Ecto neural progenitor cell (in vitro differentiated cells): Measurements from ENCODE around the gene DIDO1.

Experiments
- DNase-seq: peaks from one replicate; pipeline ENCODE4 v3.0.0-alpha.2; 2018; ENCODE audit warnings: low spot score

Gene DIDO1

DNA sequence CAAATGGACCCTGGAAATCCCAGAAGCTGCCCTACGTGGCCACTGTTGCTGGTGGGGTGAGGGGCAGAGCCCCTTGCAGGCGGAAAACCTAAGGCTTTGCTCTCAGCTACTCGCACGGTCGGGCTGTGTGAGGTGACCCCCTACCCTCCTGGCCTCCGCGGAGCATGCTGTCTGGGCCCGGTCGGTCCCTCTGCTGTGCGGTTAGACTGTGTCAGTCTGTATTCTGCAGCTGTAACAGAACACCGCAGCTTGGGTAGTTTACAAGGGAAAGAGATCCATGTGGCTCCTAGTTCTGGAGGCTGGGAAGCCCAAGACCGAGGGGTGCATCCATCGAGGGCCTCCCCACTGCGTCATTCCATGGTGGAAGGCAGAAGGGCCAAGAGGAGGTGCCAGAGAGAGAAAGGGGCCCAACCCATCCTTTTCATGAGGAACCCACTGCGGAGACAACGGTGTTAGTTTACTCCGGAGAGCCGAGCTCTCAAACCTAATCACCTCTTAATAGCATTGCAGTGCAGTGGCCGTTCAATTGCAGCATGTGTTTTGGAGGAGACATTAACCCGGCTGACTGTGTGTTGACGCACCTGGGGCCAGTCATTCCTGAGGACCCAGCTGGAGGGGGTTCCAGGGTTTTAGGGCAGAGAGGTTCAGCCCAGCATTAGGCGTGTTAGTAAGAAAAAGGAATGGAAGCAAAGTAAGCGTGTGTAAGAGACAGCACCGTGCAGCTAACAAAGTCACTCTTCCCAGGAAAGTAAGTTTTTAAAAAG is 91.2 kb downstream of the DIDO1 start:
- DNase-seq = peak; percentile 48

DNA sequence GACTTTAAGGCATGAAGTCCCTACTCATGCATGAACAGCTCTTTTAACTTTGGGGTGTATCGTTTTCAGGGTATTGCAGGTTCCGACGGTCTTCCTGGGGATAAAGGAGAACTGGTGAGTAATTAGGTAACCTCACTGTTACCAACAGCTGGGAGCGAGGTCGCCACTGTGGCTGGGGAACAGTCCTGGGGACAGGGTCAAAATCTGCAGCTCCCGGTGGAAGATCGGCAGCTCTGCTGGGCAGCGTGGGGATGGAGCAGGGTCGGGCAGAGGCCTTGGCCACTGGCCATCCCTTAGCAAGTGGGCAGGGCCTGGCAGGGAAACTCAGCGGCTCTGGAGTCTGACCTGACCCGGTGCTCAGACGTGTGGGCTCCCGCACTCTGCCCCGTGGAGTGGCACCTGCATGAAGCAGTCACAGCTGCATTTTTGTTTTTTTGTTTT is 93.3 kb downstream of the DIDO1 start:
- DNase-seq = no peak

DNA sequence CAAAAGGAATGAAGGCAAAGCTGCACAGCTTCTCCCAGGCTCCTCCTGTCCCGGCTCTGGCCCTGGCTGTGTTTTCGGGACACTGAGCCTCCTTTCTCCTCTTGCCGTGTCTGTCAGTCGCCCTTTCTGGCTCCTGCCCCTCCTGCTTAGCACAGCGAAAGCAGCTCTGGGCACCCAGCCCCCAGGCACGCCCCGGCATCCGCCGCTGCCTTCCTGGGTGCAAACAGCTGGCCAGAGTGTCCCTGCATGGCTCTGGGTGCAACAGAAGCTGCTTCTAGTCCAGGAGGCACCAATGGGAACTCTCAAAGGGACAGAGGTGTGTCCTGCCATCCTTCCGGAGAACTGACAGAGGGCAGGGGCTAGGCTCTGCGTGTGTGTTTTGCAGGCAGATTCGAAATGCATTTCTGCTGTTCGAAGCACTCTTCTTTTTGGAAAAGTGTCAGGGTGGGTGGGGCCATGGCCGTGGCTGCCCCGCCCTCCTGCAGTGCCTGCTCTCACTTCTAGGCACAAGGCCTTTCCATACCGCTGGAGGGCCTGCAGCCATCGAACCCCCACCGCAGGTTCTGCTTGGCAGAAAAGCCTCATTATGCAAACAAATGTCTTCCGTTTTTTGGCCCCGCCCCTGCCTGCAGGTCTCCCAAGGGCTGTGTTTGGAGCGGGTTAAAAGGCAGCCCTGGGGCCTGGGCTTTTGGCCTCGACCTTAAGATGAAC is 93.9 kb downstream of the DIDO1 start:
- peak; percentile 54 for DNase-seq

DNA sequence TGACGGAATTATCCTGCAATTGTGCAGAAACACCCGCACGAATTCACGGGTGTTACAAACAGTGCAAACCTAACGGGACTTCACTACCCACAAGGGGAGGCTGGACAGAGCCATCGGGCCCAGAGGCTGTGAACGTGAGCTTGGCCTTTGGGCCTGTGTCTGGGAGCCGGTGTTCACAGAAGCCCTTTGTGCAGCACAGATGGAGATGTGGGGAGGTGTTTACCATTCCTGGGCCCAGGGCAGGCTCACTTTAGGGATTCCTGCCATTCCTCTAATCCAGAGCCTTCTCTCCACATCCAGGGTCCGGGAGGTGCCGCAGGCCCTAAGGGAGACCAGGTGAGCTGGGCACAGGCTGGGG is 94.5 kb downstream of the DIDO1 start:
- no peak for DNase-seq

DNA sequence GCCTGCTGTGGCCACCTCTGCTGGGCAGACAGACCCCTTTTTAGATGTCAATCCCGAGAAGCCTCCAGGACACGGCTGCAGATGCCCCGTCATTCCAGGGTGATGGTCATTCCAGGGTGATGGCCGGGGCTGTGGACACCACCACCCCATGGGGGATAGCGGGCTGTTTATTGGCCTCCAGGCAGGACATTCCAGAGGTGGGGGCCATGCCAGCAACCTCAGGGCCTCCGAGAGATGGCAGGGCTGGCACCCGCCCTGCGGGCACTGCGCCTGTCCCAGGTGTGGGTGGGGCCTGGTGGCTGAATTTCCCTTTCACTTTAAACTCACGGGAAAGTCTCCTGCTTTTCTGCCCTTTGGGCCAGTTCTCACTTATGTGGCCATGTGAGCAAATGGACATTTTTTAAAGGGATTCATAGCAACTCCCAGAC is 94.9 kb downstream of the DIDO1 start:
- no peak for DNase-seq

DNA sequence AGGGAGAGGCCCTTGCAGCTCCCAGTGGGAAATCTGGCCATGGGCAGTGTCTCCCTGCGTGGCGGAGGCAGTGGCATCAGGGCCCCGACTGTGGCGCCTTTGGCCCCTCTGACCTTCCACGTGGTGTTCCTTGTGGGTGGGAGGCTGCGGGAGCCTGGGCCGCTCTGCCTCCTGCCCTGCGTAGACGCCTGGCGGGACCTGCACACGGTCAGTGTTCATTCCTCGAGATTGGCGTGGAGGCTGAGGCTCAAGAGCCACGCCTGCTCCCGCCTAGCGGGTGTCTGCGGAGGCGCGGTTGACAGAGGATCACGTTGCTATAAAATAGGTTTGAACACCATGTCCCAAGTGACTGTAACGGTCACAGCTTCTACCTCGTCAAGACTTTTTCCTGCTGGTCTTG is 95.5 kb downstream of the DIDO1 start:
- DNase-seq = no peak

DNA sequence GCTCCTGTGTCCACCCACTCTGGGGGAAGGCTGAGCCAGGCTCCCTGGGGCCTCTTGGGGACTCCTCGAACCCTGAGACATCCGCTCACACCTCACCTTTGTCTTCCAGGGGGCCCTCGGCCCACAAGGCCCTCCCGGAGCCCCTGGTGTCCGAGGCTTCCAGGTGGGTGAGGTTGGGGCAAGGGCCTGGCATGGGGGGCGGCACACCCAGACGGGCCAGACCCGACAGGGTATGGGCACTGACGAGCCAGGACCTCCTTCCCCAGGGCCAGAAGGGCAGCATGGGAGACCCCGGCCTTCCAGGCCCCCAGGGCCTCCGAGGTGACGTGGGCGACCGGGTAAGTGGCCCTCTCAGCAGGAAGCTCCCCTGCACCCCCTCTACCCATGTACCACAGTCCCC is 96.1 kb downstream of the DIDO1 start:
- DNase-seq = no peak

DNA sequence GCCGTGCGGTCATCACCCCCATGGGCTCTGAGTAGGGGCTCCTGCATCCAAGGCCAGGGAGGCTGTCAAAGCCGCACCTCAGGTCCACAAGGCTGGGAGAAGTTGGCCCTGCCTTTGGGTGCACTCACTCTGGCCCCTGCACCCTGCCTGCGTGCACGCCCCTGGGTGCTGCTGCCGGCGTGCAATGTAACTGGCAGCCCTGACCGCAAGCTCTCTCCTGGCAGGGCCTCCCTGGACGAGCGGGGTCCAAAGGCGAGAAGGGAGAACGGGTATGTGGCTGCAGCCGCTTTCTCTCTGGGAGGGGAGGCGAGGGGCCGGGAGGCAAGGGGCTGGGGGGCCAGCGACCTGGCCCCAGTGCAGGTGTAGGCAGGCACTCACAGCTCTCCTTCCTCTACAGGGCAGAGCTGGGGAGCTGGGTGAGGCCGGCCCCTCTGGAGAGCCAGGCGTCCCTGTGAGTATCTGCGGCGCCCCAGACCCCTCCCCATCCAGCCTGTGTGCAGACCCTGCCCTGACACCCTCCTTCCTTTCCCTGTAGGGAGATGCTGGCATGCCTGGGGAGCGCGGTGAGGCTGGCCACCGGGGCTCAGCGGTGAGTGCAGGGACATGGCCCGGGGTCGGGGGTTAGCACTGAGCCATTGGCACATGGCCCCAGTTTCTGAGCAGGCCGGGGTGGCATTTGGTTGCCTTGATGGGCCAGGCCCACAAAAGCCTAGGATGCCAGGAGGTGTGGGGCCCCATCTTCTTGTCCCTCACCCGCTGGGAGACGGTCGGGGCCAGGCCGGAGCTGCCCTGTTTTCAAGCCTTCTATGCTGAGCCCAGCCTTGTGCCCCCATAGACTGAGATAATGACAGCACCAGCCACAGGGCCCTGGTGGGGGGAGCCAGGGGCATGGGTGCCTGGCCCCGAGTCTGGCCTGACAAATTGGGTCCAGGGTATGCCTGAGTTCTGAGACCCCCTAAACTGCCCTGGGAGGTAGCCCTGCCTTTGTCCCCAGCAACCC is 96.8 kb downstream of the DIDO1 start:
- DNase-seq = no peak

DNA sequence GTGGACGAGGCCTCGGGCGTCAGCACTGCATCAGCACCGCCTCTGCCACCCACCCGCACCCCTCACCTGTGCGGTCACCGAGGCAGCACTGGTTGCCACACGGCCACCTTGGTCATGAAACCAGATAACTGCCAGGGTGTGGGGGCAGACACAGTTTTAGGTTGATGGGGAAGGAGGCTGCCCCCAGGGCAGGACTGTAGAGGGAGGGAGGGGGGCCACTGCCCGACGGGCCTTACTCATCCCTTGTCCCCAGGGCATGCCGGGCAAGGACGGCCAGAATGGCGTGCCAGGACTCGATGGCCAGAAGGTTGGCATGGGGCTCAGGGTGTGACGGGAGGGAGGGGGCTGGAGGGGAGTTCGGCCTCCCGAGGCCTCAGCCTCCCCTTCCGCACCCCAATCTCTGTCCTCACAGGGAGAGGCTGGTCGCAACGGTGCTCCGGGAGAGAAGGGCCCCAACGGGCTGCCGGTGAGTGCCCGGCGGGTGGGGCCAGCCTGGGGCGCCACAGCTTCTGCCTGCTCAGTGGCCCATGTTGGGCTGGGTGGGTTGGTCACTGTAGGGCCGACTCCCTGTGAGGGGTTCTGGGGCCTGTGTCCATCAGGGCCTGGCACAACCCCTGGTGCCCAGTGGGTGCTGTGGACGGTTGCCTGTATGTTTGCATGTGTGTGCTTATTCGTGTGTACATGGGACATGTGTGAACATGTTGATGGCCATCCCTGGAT is 97.6 kb downstream of the DIDO1 start:
- no peak for DNase-seq

DNA sequence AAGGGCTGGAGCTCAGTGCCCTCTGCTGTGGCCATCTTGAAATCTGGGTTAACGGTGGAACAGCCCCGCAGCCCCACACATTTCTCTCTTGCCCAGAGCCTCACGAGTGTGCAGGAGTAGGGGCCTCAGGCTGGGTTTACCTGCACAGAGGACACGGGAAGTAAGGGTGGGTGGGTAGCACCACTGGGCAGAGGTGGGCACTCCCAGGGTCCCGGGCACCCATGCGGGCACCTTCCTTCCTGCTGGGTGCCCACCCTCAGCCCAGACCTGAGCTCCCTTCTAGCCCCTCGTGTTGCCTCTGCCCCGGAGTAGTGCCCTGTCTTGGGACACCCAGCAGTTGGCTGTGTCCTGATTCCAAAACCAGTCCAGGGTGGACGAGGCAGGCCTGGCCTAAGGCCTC is 98.3 kb downstream of the DIDO1 start:
- no peak for DNase-seq
